ENCODE data around the gene MB.

Gene MB

GRCh38 chr22:35589756-35590093 lies 27.4 kb downstream of the MB start:
- no peaks in the 10 kb centered on the region for H3K79me2 ChIP-seq (ENCODE audit: insufficient read depth, low read depth)
- H3K36me3 ChIP-seq (ENCODE audit: insufficient read depth): no peaks in the 10 kb centered on the region
- H3K4me2 ChIP-seq: no peak overlapping the region
- no peak overlapping the region for H2AFZ ChIP-seq (ENCODE audit: low read depth)
- TF ChIP-seq, protein P1, sequence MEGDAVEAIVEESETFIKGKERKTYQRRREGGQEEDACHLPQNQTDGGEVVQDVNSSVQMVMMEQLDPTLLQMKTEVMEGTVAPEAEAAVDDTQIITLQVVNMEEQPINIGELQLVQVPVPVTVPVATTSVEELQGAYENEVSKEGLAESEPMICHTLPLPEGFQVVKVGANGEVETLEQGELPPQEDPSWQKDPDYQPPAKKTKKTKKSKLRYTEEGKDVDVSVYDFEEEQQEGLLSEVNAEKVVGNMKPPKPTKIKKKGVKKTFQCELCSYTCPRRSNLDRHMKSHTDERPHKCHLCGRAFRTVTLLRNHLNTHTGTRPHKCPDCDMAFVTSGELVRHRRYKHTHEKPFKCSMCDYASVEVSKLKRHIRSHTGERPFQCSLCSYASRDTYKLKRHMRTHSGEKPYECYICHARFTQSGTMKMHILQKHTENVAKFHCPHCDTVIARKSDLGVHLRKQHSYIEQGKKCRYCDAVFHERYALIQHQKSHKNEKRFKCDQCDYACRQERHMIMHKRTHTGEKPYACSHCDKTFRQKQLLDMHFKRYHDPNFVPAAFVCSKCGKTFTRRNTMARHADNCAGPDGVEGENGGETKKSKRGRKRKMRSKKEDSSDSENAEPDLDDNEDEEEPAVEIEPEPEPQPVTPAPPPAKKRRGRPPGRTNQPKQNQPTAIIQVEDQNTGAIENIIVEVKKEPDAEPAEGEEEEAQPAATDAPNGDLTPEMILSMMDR (conservative IDR thresholded peaks at IDR 0.05; ENCODE audit: low read depth, low read length): no peak
- H4K20me1 ChIP-seq (ENCODE audit: insufficient read depth): no peaks in the 10 kb centered on the region
- H3K9ac ChIP-seq: no peak overlapping the region
- H3K4me1 ChIP-seq (ENCODE audit: low read depth, poor library complexity, severe bottlenecking): no peaks in the 10 kb centered on the region
- H3K27ac ChIP-seq: no peak overlapping the region
- H3K4me3 ChIP-seq (IDR thresholded peaks at IDR 0.05; ENCODE audit: insufficient read depth, low read depth, low read length): no peak overlapping the region
- H3K27me3 ChIP-seq (ENCODE audit: insufficient read depth, low read depth): 0 out of 2 replicates have a peak, but pooled peaks cover 2% of the 10 kb centered on the region

DNA sequence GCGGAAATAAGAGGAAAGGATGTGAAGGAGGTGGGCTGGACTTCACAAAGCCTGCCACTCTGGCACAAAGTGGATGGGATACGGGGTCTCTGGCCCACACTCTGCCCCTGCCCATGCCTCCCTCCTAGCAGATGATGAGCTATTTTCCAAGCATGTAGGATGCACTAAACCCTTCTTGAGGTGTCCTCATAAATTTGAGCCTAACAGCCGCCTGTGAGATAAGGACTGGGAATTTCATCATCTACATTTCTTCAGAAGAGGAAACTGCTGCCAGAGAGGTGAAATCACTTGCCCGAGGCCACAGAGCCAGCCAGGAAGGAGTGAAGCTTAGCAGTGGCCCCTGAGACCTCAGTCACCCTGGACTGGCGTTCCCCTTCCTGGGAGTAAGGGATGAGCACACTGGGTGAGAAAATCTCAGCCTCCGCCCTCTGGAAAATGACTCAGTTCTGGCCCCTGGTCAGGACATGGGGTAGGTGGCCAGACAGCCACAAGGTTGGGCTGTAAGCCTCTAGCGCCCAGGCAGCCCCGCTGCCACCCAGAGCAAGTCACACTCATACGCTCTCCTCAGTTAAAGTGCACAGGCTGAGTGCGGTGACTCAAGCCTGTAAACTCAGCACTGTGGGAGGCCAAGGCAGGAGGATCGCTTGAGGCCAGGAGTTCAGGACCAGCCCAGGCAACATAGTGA lies 27.9 kb downstream of the MB start:
- H4K20me1 ChIP-seq (ENCODE audit: insufficient read depth): no peaks in the 10 kb centered on the region
- no peak overlapping the region for H3K4me2 ChIP-seq
- H3K4me1 ChIP-seq (ENCODE audit: low read depth, poor library complexity, severe bottlenecking): no peaks in the 10 kb centered on the region
- no peak overlapping the region for H3K9ac ChIP-seq
- no peak overlapping the region for H2AFZ ChIP-seq (ENCODE audit: low read depth)
- H3K36me3 ChIP-seq (ENCODE audit: insufficient read depth): no peaks in the 10 kb centered on the region
- no peaks in the 10 kb centered on the region for H3K79me2 ChIP-seq (ENCODE audit: insufficient read depth, low read depth)
- H3K27me3 ChIP-seq (ENCODE audit: insufficient read depth, low read depth): 0 out of 2 replicates have a peak, but pooled peaks cover 2% of the 10 kb centered on the region
- TF ChIP-seq, protein P1 (conservative IDR thresholded peaks at IDR 0.05; ENCODE audit: low read depth, low read length): no peak
- no peak overlapping the region for H3K4me3 ChIP-seq (IDR thresholded peaks at IDR 0.05; ENCODE audit: insufficient read depth, low read depth, low read length)
- H3K27ac ChIP-seq: no peak overlapping the region

GRCh38 chr22:35587896-35588295 lies 29.2 kb downstream of the MB start:
- no peak overlapping the region for H3K27ac ChIP-seq
- no peak overlapping the region for H3K9ac ChIP-seq
- TF ChIP-seq, protein P1 (conservative IDR thresholded peaks at IDR 0.05; ENCODE audit: low read depth, low read length): no peak
- H3K36me3 ChIP-seq (ENCODE audit: insufficient read depth): no peaks in the 10 kb centered on the region
- H3K4me2 ChIP-seq: no peak overlapping the region
- H3K4me3 ChIP-seq (IDR thresholded peaks at IDR 0.05; ENCODE audit: insufficient read depth, low read depth, low read length): no peak overlapping the region
- H2AFZ ChIP-seq (ENCODE audit: low read depth): no peak overlapping the region
- H4K20me1 ChIP-seq (ENCODE audit: insufficient read depth): no peaks in the 10 kb centered on the region
- H3K4me1 ChIP-seq (ENCODE audit: low read depth, poor library complexity, severe bottlenecking): no peaks in the 10 kb centered on the region
- no peaks in the 10 kb centered on the region for H3K79me2 ChIP-seq (ENCODE audit: insufficient read depth, low read depth)
- H3K27me3 ChIP-seq (ENCODE audit: insufficient read depth, low read depth): peaks cover 2% of the 10 kb centered on the region; the same call in 1 of the 2 replicates

DNA sequence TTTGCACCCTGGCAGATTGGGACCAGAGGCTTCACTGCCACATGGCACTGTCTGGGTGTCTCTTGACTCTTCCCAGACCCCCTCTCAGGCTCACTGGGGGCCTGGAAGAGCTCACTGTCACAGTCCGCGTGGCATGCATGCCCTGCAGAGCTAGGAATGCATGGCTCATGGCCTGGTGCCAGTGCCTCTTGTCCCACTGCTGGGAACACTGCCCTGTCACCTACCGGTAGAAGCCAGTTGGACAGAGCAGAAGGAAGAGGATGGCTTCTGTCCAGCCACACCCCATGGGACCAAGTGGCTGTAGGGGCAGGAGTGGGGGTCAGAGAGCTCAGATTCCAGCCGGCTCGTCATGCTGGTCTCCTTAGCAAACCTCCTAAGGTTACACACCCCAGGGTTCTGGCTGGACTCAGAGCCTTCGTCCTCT lies 29.7 kb downstream of the MB start:
- Histone ChIP-seq H2AFZ (ENCODE audit: low read depth) (no peak overlapping the region), H3K79me2 (ENCODE audit: insufficient read depth, low read depth) (no peaks in the 10 kb centered on the region), H3K27me3 (ENCODE audit: insufficient read depth, low read depth) (peaks cover 2% of the 10 kb centered on the region; the same call in 1 of the 2 replicates), H3K27ac (no peak overlapping the region), H3K36me3 (ENCODE audit: insufficient read depth) (no peaks in the 10 kb centered on the region), H4K20me1 (ENCODE audit: insufficient read depth) (no peaks in the 10 kb centered on the region), H3K4me1 (ENCODE audit: low read depth, poor library complexity, severe bottlenecking) (no peaks in the 10 kb centered on the region), H3K9ac (no peak overlapping the region), H3K4me3 (IDR thresholded peaks at IDR 0.05; ENCODE audit: insufficient read depth, low read depth, low read length) (no peak overlapping the region), H3K4me2 (no peak overlapping the region)
- TF ChIP-seq, protein P1 (conservative IDR thresholded peaks at IDR 0.05; ENCODE audit: low read depth, low read length): no peak
